Ovary (tissue), 9 donors: ENCODE measurements around the gene RANBP6. TPM values are rescaled to one million over a fixed set of nuclear protein-coding genes. Genes with fewer than 3 reads are reported as not detected.

Source experiments
- DNase-seq, 5 donors: peaks; one replicate each; pipeline ENCODE4 v3.0.0-alpha.2; 2019 to 2020
- H3K27ac ChIP-seq, 2 donors: fragments of 200-600 bp; one replicate each; pipeline versions ENCODE4 v1.5.1 to v1.8.0; 2019 to 2022
- H3K27me3 ChIP-seq: fragments of 200-600 bp; one replicate; pipeline ENCODE4 v1.8.0; 2022
- H3K36me3 ChIP-seq: fragments of 200-600 bp; sonication (generic); one replicate; pipeline ENCODE4 v1.5.1; 2019
- H3K4me1 ChIP-seq: one replicate; pipeline ENCODE4 v1.8.1; 2013; ENCODE audit warnings: mild to moderate bottlenecking, moderate library complexity; ENCODE audit not compliant: insufficient read depth
- H3K4me3 ChIP-seq: fragments of 200-600 bp; sonication (generic); one replicate; pipeline ENCODE4 v1.5.1; 2017
- H3K9me3 ChIP-seq, 2 donors: fragments of 200-600 bp in 1 of 2; sonication (generic) in 1 of 2; one replicate each; pipeline versions ENCODE4 v1.5.1 to v1.8.1; 2013 to 2019; ENCODE audit warnings: mild to moderate bottlenecking in 1 of 2, moderate library complexity in 1 of 2
- EP300 ChIP-seq: sonication (generic); formaldehyde crosslinking; IDR thresholded peaks from one replicate; pipeline ENCODE4 v1.6.1; 2017; ENCODE audit warnings: antibody characterized with exemption
- POLR2A ChIP-seq: fragments of 450-650 bp; IDR thresholded peaks from one replicate; pipeline ENCODE4 v1.6.1; 2017; ENCODE audit warnings: antibody characterized with exemption, mild to moderate bottlenecking, moderate library complexity
- WGBS, 3 donors: extraction: QIAGEN DNeasy Blood & Tissue Kit in 1 of 3; methylation state at CpG; one replicate each; pipeline versions ENCODE4 v1.1.5 to v1.1.7; 2013 to 2017; 5-methylcytosine and 5-hydroxymethylcytosine counted together
- intact Hi-C, 4 donors: fragments of 100-400 bp; cut with DNase I; formaldehyde crosslinking; loops; one replicate each; pipeline versions ENCODE4 v1.11.0 to v1.15.1; 2022 to 2023
- polyA plus RNA-seq, 2 donors: library from polyadenylated mRNA; stranded (reverse); fragments of 200-250 nt in 1 of 2; fragments of 350-450 nt in 1 of 2; fragmentation: Illumina TruSeq in 1 of 2; extraction: RNeasy Lipid Tissue Mini Kit (QIAGEN cat#74804) in 1 of 2; gene quantifications; one replicate each; pipeline ENCODE4 v1.2.3, GENCODE V29; 2013 to 2014
- total RNA-seq, 7 donors: library from RNA; depleted of rRNA in 2 of 7; stranded (reverse); fragments of >200 nt in 2 of 7; fragmentation: NEBNext Ultra II Directional in 3 of 7; extraction: Animal tissue kit (Norgen Biotek cat#: 25700) in 3 of 7; gene quantifications; one replicate each; pipeline versions ENCODE4 v1.1.0 to v1.2.4, GENCODE V29; 2016 to 2023
- TF ChIP-seq, protein P1 (sequence below), 3 donors: fragments of 450-650 bp in 2 of 3; fragments of 200-600 bp in 1 of 3; IDR thresholded peaks; one replicate each; pipeline versions ENCODE4 v1.5.1 to v1.8.0; 2016 to 2022; ENCODE audit warnings: antibody characterized with exemption in 3 of 3, mild to moderate bottlenecking in 1 of 3
- donor health status: DM: no; HTN: no; CAD: no; lungs with moderate emphysema.
- donor health status: DM: no; HTN: no; CAD: no.
- donor health status: Bipolar disorder and iron deficiency.
- donor health status: DM: yes; HTN: yes; CAD: no.
- donor health status: DM: no; HTN: no; CAD: no.
- donor health status: DM: yes; HTN: yes; CAD: no.

Gene RANBP6
- total and polyA plus RNA-seq, 9 donors, result 6.4 to 18.1 (median 14.8) TPM

DNA sequence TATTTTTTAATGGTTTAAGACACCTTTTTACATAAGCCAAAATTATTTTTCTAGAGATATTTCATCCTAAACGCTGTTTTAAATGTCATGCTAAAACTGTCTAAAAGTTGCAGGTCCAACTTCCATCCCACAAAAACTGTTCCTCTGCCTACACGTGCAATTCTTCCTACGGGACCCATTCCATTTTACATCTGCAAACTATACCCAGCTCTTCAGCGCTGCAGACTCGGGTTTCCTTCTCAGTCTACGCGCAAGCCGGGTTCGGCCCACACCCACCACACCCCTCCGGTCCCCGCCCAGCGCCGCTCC is 8.7 kb downstream of the RANBP6 start:
- H3K4me1 ChIP-seq, result peaks cover 4% of the 10 kb centered on the region

DNA sequence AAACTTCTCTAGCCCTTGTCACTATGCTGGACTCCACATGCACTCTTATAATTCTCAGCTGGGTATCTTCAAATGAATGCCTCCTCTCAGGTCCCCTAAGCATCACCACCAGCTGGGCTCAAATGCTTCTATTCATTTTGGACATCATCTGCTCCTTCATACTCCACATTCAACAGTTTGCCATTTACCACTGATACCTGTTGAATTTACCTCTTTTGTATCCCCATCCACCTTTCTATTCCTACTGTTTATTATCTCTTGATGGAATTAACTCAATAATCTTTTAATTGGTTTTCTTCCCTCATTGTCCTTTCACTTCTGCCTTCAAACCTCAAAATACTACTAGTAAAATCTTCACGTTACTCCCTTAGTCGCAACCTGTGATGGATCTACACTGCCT is 14.5 kb downstream of the RANBP6 start:
- Histone ChIP-seq H3K36me3 (no peaks in the 10 kb centered on the region), H3K27me3 (no peaks in the 10 kb centered on the region), H3K27ac (no peak overlapping the region), H3K4me1 (peaks cover 7% of the 10 kb centered on the region), H3K4me3 (no peak overlapping the region), H3K9me3 (no peaks in the 10 kb centered on the region)
- DNase-seq, result no peak
- 94 to 98% (median 98%) methylated on average over 2 of the region's 2 CpGs for WGBS, 3 donors
- TF ChIP-seq POLR2A, result no peak
- TF ChIP-seq, protein P1, sequence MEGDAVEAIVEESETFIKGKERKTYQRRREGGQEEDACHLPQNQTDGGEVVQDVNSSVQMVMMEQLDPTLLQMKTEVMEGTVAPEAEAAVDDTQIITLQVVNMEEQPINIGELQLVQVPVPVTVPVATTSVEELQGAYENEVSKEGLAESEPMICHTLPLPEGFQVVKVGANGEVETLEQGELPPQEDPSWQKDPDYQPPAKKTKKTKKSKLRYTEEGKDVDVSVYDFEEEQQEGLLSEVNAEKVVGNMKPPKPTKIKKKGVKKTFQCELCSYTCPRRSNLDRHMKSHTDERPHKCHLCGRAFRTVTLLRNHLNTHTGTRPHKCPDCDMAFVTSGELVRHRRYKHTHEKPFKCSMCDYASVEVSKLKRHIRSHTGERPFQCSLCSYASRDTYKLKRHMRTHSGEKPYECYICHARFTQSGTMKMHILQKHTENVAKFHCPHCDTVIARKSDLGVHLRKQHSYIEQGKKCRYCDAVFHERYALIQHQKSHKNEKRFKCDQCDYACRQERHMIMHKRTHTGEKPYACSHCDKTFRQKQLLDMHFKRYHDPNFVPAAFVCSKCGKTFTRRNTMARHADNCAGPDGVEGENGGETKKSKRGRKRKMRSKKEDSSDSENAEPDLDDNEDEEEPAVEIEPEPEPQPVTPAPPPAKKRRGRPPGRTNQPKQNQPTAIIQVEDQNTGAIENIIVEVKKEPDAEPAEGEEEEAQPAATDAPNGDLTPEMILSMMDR (IDR thresholded peaks at IDR 0.05), result no peak
- no peak for TF ChIP-seq EP300
- intact Hi-C loops, result no loop called here

More for the DNA sequence above, 8.7 kb downstream of the RANBP6 start:
- H3K4me3 ChIP-seq, result peak overlapping the region; percentile 95
- TF ChIP-seq POLR2A (no peak), EP300 (no peak)
- TF ChIP-seq, protein P1 (IDR thresholded peaks at IDR 0.05), result no peak
- H3K36me3 ChIP-seq, result no peaks in the 10 kb centered on the region
- no peak for DNase-seq
- intact Hi-C loops, result loop anchor here in 1 of 4 donors (5.0 kb wide), 1 partner anchor 406 kb away; the partner anchor contains the start of gene UHRF2
- peak overlapping the region in 1 of 2 donors; percentile 98 for H3K27ac ChIP-seq
- no peaks in the 10 kb centered on the region for H3K27me3 ChIP-seq
- H3K9me3 ChIP-seq, result no peaks in the 10 kb centered on the region
- WGBS, 3 donors, result 0 to 1% (median 0%) methylated on average over 13 of the region's 13 CpGs

DNA sequence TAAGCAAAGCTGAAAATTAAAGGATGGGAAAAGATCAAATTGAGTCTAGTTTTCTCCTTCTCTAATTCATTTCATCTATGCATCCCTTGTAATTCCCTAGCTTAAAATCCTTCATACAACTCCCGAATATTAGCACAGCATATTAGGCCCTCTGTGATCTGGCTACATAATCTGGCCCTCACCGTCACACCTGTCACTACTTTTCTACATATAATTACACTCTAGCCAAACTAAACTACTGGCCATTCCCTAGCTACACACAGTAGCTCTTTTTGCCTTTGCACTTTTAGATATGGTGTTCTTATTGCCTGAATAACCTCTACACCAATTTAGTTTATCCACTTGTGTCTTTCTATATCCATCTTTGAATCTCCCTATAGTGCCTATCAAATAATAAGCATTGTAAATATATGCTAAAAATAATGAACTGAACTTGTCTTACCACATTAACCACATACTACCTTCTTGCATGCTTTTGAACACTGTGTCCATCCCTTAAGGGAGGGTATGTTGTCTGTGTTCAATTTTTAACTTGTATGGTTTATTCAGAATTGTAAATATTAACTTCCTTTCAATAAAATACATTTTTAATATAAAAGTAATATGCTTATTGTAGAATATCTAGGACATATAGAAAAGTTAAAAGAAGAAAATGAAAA is 15.9 kb downstream of the RANBP6 start:
- WGBS, 3 donors, result 96 to 97% (median 97%) methylated on average over 2 of the region's 2 CpGs
- Histone ChIP-seq H3K4me1 (peaks cover 8% of the 10 kb centered on the region), H3K27me3 (no peaks in the 10 kb centered on the region), H3K9me3 (no peaks in the 10 kb centered on the region), H3K27ac (no peak overlapping the region), H3K4me3 (no peak overlapping the region), H3K36me3 (no peaks in the 10 kb centered on the region)
- no peak for DNase-seq
- TF ChIP-seq POLR2A (no peak), EP300 (no peak)
- TF ChIP-seq, protein P1 (IDR thresholded peaks at IDR 0.05), result no peak
- intact Hi-C loops, result no loop called here

- H3K4me3 ChIP-seq, result no peak overlapping the region
- 81 to 95% (median 81%) methylated on average over 1 of the region's 1 CpG for WGBS, 3 donors
Observed at GRCh38 chr9:5994493-5994892, 20.9 kb downstream of the RANBP6 start.

More at GRCh38 chr9:5994493-5994892, 20.9 kb downstream of the RANBP6 start:
- Histone ChIP-seq H3K27me3 (no peaks in the 10 kb centered on the region), H3K27ac (no peak overlapping the region), H3K9me3 (no peaks in the 10 kb centered on the region), H3K4me1 (peaks cover 12% of the 10 kb centered on the region), H3K36me3 (no peaks in the 10 kb centered on the region)
- intact Hi-C loops, result no loop called here
- TF ChIP-seq EP300 (no peak), POLR2A (no peak)
- TF ChIP-seq, protein P1 (IDR thresholded peaks at IDR 0.05), result no peak
- DNase-seq, result no peak
